Stimulated activated effector memory CD8-positive, alpha-beta T cell treated with anti-CD3 and anti-CD28 coated beads, Interleukin-12 subunit alpha, Interleukin-12 subunit beta, amount 100 ng/mL, for 72 hours (primary cell): Measurements from ENCODE around the gene SRD5A1.
A peak's percentile ranks its signal among the peaks of the same experiment; 100 is the strongest.

Source experiments
- ATAC-seq: fragments of 150-1000 bp; cut with Tn5 transposase; 2 replicates; pipeline ENCODE4 v1.10.0; 2021
- DNase-seq, 2 donors: peaks; one replicate each; pipeline ENCODE4 v3.0.0; 2021 to 2022; ENCODE audit warnings: low spot score in 2 of 2
- H3K27ac Mint-ChIP-seq: one replicate; pipeline ENCODE4 v1.8.0; 2022; ENCODE audit warnings: mild to moderate bottlenecking, mixed read lengths
- H3K36me3 Mint-ChIP-seq: one replicate; pipeline ENCODE4 v1.8.0; 2022; ENCODE audit warnings: mild to moderate bottlenecking, mixed read lengths
- H3K4me1 Mint-ChIP-seq: one replicate; pipeline ENCODE4 v1.8.0; 2022; ENCODE audit warnings: mixed read lengths
- H3K4me3 Mint-ChIP-seq: one replicate; pipeline ENCODE4 v1.8.0; 2022; ENCODE audit warnings: mild to moderate bottlenecking, mixed read lengths
- H3K9me3 Mint-ChIP-seq: one replicate; pipeline ENCODE4 v1.8.0; 2022; ENCODE audit warnings: mixed read lengths

The SRD5A1 gene, protein sequence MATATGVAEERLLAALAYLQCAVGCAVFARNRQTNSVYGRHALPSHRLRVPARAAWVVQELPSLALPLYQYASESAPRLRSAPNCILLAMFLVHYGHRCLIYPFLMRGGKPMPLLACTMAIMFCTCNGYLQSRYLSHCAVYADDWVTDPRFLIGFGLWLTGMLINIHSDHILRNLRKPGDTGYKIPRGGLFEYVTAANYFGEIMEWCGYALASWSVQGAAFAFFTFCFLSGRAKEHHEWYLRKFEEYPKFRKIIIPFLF

DNA sequence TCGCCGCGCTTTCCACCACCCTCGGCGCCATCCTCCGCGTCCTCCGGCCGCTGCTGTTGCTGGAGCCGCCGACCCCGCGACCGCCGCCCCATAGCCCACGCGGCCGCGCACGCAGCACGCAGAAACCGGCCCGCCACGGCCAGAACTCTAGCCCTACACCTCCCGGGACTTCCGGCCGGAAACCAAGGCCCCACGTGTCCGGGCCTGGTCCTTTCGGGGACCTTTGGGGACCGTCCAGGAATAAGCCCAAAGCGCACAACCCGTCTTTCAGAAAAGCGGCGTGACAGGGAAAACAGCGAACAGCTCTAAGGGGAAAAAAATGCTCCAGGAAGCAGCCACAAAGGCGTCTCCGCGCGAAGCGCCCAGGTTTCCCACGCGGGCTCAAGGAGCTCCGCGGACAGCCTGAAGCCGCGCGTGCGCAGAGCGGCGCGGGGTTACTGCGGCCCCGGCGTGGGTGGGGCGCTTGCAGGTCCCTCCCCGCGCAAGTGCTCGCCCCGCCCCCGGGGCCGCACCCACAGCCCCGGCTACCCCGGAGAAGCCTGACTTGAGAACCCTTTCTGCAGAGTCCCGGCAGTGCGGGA lies at the start of gene SRD5A1, which contains the start of gene NSUN2:
TSS of gene SRD5A1 (plus strand) at position 553 of the 581 bp plus-strand sequence. CDS start 137 bp downstream, outside the sequence.
TSS of gene NSUN2 (minus strand) at position 157 of the 581 bp plus-strand sequence. CDS start at position 92, 65 bp downstream.
- ATAC-seq (peak; percentile 92), DNase-seq (peak; percentile 97 to 98)
- Mint-ChIP-seq H3K36me3 (peaks cover 55% of the 10 kb centered on the region), H3K4me3 (peak within 1 kb of the TSS; percentile 94), H3K27ac (peak within 1 kb of the TSS; percentile 99), H3K9me3 (no peaks in the 10 kb centered on the region), H3K4me1 (peaks cover 44% of the 10 kb centered on the region)

DNA sequence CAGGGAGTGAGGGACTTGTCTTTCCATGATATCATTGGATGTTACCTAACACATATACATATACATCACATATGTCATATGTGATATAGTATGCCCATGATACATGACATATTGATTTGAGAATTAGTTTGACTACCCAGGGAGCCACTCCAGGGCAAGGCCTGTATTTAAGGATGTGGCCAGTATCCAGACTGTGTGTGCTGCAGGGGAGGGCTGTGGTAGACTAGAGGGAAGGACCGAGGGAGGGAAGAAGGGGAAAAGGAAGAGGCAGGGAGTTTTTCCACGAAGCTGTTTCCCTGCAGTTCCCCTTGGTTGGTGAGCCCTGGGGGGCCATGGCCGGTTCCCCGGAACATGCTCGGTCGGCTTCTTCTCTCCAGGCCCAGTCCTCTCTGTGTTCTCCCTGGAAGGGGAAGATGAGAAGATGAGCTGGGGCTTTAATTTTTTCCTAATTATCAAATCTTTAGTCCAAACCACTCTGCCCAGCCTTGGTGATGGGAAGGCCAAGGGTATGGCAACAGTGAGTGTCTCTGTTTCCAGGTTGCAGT lies 49.1 kb upstream of the SRD5A1 start:
- no peaks in the 10 kb centered on the region for H3K36me3 Mint-ChIP-seq
- DNase-seq (peak in 1 of 2 donors; percentile 41), ATAC-seq (no peak)
- peak overlapping the region; percentile 0 for H3K4me3 Mint-ChIP-seq
- H3K27ac Mint-ChIP-seq, result no peak overlapping the region
- peaks cover 10% of the 10 kb centered on the region for H3K4me1 Mint-ChIP-seq
- no peaks in the 10 kb centered on the region for H3K9me3 Mint-ChIP-seq

DNA sequence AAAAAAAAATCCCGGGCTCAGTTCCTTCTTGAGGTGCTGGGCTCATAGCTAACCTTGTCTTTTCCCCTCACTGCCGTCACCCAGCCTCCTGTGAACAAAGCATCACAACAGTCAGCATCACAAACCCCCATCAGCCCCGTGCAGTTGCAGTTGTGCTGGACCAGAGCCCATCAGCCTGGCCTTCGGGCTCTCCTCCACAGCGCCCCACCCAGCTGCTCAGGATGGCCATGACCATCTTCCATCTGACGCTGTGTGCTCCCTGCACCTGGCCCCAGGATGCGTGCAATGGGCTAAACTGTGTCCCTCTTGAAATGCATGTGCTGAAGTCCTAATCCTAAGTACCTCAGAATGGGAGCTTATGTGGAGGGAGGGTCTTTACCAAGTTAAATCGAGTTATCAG lies 48.5 kb upstream of the SRD5A1 start:
- DNase-seq, result peak in 1 of 2 donors; percentile 23
- Mint-ChIP-seq H3K36me3 (no peaks in the 10 kb centered on the region), H3K4me3 (no peak overlapping the region), H3K4me1 (peaks cover 10% of the 10 kb centered on the region), H3K9me3 (no peaks in the 10 kb centered on the region), H3K27ac (no peak overlapping the region)
- ATAC-seq, result peak; percentile 11

DNA sequence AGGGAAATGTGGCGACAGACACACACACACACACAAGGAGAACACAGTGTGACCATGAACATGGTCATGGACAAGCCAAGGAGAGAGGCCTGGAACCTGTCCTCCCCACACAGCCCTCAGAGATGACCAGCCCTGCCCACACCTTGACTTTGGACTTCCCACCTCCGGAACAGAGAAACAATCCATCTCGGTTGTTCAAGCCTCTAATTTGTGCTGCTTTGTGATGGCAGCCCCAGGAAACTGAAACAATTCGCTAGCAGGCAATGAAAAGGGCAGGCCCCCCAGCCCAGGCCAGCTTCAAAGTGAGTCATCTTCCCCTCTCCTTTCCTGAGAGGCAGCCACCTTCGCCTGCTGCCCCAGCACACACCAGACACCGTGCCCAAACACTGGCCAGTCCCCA lies 48.1 kb upstream of the SRD5A1 start:
- H3K36me3 Mint-ChIP-seq, result no peaks in the 10 kb centered on the region
- no peak overlapping the region for H3K27ac Mint-ChIP-seq
- ATAC-seq (peak; percentile 19), DNase-seq (peak in 1 of 2 donors; percentile 43)
- H3K4me3 Mint-ChIP-seq, result no peak overlapping the region
- peaks cover 10% of the 10 kb centered on the region for H3K4me1 Mint-ChIP-seq
- H3K9me3 Mint-ChIP-seq, result no peaks in the 10 kb centered on the region

DNA sequence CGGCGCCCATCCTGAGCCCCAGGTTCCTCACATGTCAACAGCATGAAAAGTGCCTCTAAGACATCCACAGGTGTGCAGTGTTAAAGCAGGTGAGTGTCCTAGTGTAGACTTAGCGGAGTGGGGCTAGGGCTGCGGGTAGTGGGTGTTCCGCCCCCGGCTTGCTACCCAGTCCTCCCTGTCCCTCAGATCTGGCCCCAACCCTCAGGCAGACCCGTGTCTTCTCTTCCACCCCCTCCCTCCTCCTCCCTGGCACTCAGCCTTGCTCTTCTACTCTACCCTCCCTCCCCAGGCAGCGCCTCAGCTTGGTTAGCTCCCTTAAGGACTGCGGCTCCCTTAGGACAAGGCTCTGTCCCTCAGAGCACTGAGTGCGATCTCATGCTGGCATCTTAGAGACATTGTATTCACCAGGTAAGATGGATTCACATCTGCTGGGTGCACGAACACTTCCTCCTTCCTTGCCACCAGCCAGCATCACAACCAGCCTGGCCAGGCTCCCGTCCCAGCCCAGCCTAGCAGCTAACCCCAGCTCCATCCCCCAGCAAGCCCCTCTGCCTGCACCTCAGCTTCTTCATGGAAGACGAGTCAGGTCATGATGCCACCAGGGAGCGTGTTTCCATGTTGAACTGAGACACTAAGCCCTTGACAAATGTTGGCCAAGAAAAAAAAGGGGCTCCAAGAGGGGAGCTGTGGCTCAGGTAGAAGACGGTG lies 47.1 kb upstream of the SRD5A1 start:
- ATAC-seq (peak; percentile 9), DNase-seq (peak in 1 of 2 donors; percentile 40)
- H3K36me3 Mint-ChIP-seq, result no peaks in the 10 kb centered on the region
- no peak overlapping the region for H3K4me3 Mint-ChIP-seq
- no peaks in the 10 kb centered on the region for H3K9me3 Mint-ChIP-seq
- no peak overlapping the region for H3K27ac Mint-ChIP-seq
- H3K4me1 Mint-ChIP-seq, result peaks cover 10% of the 10 kb centered on the region

DNA sequence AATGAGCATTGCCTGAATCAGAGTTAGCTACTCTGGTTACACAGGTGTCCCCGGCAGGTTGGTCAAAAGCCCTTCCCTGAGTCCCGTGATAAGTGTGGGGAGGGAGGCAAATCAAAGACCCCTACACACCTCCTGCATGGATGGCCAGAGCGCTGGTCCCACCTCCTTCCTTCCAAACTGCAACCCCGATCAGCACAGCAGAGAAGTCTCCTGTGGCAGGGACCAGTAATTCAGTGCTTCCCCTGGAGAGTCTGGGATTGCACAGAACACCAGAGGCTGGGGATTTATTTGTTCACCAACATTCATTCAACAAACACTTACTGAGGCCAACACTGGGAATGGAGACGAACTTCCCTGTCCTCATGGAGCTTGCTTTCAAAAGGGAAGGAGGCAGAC lies 46.6 kb upstream of the SRD5A1 start:
- DNase-seq, result peak in 1 of 2 donors; percentile 23
- Mint-ChIP-seq H3K4me3 (no peak overlapping the region), H3K9me3 (no peaks in the 10 kb centered on the region), H3K27ac (no peak overlapping the region), H3K36me3 (no peaks in the 10 kb centered on the region), H3K4me1 (peaks cover 10% of the 10 kb centered on the region)
- no peak for ATAC-seq

DNA sequence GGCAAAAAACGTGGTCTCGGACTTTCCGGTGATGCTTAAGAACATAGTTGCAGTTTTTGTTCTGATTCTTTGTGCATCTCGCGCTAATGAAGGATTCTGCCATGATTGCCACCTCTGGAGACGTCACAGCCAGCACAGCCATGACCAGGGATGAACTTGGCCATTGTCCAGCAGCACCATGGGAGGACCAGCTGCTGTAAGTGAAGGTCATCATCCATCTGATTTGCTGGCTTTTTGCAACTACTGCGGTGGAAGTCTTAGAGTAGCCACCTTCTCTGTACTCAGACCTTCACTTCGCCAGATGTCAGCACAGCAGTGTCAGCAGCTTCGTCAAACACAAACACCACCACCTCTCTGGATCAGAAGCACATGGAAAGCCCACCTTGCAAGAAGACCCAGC lies 46.1 kb upstream of the SRD5A1 start:
- DNase-seq (peak in 1 of 2 donors; percentile 22), ATAC-seq (no peak)
- Mint-ChIP-seq H3K36me3 (no peaks in the 10 kb centered on the region), H3K27ac (no peak overlapping the region), H3K4me3 (no peak overlapping the region), H3K4me1 (peaks cover 10% of the 10 kb centered on the region), H3K9me3 (no peaks in the 10 kb centered on the region)

DNA sequence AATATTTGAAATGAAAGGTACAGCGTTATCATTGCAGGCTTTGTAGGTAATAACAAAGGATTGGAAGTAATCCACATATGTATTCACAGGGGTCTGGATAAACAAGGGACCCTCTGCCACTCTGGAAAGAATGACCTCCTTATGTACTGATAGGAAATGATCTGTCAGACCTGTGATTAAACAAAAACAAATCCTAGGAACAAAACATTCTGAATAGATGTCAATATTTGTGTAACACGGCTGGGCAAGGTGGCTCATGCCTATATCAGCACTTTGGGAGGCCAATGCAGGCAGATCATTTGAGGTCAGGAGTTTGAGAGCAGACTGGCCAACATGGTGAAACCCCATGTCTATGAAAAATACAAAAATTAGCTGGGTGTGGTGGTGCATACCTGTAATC lies 42.7 kb upstream of the SRD5A1 start:
- ATAC-seq (no peak), DNase-seq (no peak)
- no peaks in the 10 kb centered on the region for H3K36me3 Mint-ChIP-seq
- no peak overlapping the region for H3K4me3 Mint-ChIP-seq
- H3K27ac Mint-ChIP-seq, result no peak overlapping the region
- no peaks in the 10 kb centered on the region for H3K9me3 Mint-ChIP-seq
- H3K4me1 Mint-ChIP-seq, result no peaks in the 10 kb centered on the region

DNA sequence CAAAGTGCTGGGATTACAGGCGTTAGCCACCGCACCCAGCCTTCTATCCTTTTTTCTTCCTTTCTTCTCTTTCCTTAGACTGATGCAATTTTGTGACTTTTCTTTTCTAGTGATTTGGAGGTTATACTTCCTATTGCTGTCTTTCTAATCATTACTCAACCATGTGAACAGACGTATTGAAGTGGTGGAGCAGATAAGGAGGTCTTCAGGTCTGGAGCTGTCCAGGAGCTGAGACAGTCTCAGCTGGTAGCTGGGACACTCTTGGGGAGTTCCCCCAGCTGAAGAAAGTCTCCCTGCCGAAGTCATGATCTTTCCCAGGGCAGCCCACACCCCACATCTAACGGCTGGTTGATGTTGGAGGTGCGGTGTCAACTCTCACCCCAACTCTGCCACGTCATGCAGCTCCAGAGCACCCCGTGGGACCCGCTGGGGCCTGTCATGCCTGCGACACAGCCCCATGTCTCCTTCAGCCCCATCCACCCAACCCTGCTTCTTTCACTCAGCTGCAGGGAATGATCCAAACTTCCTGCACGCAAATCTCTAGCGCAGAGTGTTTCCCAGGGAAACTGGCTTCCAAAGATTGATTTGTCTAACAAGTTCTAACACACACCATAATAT lies 41.5 kb upstream of the SRD5A1 start:
- no peaks in the 10 kb centered on the region for H3K36me3 Mint-ChIP-seq
- ATAC-seq (no peak), DNase-seq (no peak)
- H3K4me1 Mint-ChIP-seq, result no peaks in the 10 kb centered on the region
- H3K9me3 Mint-ChIP-seq, result no peaks in the 10 kb centered on the region
- H3K4me3 Mint-ChIP-seq, result no peak overlapping the region
- no peak overlapping the region for H3K27ac Mint-ChIP-seq

DNA sequence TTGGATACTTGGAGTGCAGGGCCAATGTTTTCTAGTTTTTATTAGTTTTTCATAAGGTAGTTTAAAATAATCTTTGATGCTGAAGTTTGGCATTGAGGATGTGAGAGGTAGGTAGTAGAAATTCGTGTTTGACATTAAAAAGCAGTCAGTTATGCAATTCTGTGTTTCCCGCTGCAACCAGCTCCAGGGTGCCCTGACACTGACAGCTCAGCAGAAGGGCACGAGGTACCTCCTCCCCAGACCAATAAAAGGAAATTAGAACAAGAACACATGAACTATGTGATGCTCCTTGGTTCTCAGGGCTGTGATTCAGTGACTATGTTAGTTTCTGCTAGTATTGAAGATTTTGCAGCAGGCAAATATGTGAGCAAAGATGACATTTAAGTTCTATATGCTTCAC lies 40.6 kb upstream of the SRD5A1 start:
- ATAC-seq, result no peak
- Mint-ChIP-seq H3K9me3 (no peaks in the 10 kb centered on the region), H3K4me3 (no peak overlapping the region), H3K4me1 (no peaks in the 10 kb centered on the region), H3K36me3 (peaks cover 8% of the 10 kb centered on the region), H3K27ac (no peak overlapping the region)
- no peak for DNase-seq

DNA sequence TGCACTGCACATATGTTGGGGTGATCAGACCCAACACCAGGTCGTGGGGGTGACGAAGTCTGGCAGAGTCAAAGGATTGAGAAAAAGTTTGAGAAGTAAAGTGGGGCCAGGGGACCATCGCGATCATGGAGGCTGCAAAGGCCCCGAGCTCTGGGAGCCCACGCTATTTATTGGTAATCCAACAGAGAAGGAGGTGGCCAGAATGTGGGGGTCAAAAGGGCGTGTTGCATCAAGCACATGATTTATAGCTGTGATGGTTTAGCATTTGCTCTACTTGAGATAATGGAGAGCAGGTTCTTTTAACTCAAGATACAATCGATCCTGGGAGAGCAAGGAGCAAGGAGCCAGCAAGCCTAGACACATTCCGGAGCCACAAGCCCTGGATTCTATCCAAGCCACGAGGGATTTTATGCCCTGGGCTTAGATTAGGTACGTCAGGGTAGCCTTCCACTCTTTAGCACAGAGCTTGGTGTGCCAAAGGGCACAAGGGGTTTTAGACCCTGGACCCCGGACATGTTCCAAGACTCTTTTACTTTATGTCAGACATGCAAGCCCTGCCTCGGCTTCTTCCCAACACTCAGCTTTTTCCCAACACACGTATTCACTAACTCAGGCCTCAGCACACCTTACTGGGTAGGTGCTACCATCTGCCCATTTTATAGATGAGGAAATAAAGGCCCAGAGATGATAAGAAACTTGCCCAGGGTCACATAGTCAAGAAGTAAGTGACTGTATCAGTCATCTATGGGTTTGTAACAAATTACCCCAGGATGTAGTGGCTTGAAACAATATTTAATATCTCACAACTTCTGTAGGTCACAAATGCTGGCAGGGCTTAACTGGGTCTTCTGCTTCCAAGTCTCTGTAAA lies 39.9 kb upstream of the SRD5A1 start:
- H3K4me3 Mint-ChIP-seq, result no peak overlapping the region
- ATAC-seq, result no peak
- DNase-seq, result no peak
- H3K9me3 Mint-ChIP-seq, result no peaks in the 10 kb centered on the region
- H3K4me1 Mint-ChIP-seq, result no peaks in the 10 kb centered on the region
- H3K36me3 Mint-ChIP-seq, result peaks cover 16% of the 10 kb centered on the region
- H3K27ac Mint-ChIP-seq, result no peak overlapping the region

DNA sequence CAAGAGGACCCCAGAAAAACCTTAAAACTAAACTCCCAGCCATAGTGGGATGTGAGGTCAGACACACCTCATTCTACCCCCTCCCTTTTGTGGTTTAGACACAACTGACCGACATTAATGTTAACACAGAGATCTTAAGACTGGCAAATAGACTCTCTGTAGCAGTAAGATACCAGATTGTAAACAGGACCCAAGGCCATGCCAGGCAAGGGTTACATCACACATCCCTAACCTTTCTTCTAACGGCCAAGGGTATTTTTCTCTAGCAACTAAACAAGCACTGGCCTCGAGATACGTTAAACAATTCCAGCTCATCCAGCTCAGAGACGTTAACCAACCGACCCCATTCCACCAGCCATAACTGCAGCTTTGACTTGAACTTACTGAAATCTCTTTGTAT lies 39.2 kb upstream of the SRD5A1 start:
- H3K9me3 Mint-ChIP-seq, result no peaks in the 10 kb centered on the region
- ATAC-seq (no peak), DNase-seq (no peak)
- peaks cover 22% of the 10 kb centered on the region for H3K36me3 Mint-ChIP-seq
- no peaks in the 10 kb centered on the region for H3K4me1 Mint-ChIP-seq
- no peak overlapping the region for H3K27ac Mint-ChIP-seq
- H3K4me3 Mint-ChIP-seq, result no peak overlapping the region

DNA sequence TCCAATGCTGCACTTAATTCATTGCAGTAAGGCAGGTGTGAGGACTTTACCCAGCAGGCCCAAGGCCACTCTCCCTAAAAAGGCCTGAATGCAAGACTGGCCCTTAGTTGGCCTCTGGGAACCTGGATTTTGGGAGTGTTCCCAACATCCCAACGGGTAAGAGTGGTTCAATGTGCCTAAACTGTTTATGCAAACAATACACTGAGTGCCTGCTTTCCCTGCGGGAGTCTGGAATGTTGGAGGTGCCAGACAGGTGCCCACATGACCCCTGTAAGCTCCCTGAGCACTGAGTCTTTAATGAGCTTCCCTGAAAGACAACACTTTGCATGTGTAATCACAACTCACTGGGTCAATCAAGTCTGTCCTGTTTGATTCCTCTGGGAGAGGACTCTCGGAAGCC lies 37.8 kb upstream of the SRD5A1 start:
- Mint-ChIP-seq H3K4me1 (no peaks in the 10 kb centered on the region), H3K9me3 (no peaks in the 10 kb centered on the region), H3K36me3 (peaks cover 36% of the 10 kb centered on the region), H3K27ac (no peak overlapping the region), H3K4me3 (no peak overlapping the region)
- DNase-seq (no peak), ATAC-seq (no peak)

DNA sequence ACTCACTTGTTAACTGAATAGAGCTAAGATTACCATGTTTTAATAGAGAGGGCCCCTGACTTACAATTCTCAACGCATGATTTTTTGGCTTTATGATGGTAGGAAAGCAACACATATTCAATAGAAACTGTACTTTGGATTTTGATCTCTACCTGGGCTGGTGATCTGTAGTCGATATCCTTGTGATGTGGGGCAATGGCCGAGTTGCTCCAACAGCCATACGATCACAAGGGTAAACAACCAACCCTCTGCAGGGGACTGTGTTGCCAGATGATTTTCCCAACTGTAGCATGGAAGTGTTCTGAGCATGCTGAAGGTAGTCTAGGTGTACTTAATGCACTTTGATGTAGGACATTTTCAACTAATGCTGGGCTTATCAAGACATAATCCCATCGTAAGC lies 36.9 kb upstream of the SRD5A1 start:
- Mint-ChIP-seq H3K9me3 (no peaks in the 10 kb centered on the region), H3K4me1 (no peaks in the 10 kb centered on the region), H3K4me3 (no peak overlapping the region), H3K27ac (no peak overlapping the region), H3K36me3 (peaks cover 46% of the 10 kb centered on the region)
- ATAC-seq, result no peak
- no peak for DNase-seq
